ELR (cell line): ENCODE measurements around the gene FAM90A1.
"Not testable (repeated sequence)": the region's sequence is repeated elsewhere in the genome, so short reads cannot be mapped to it uniquely, and the experiment has no call there.

ENCODE experiments used
- DNase-seq: peaks from one replicate; pipeline ENCODE4 v3.0.0-alpha.2; 2015; ENCODE audit warnings: low read depth

FAM90A1 gene

DNA sequence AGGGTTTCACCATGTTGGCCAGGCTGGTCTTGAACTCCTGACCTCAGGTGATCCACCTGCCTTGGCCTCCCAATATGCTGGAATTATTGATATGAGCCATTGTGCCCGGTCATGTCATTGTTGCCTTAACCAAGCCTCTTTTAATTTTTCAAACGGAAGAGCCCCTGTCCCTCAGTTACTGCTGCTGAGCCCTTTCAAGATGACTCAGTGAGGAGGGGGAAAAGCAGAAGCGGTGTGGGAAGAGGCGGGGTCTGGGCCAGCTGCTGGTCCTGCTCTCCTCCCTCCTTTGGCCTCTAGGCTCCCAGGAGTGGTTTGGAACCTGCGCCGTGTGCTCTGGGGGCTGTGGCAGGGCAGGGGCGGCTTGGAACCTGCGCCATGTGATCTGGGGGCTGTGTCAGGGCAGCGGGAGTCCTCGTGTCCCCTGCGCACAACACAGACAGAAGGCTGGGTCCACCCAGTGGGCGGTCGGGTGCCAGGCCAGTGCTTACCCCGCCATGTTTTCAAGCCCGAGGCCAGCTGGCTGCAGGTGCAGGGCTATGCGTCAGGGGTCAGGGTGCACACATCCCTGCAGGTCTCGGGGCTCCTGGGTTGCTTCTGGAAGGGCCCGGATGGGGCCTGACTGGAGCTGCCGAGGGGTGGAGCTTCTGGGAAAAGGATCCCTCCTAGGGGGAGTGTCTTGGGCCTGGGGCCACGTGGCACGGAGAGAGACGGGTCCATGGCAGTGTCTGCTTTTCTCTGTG is at the start of gene FAM90A1:
Gene FAM90A1 (minus strand): TSS at position 627 of the 740 bp plus-strand sequence. CDS start 2,786 bp downstream, outside the sequence.
- DNase-seq, result not testable (repeated sequence)

DNA sequence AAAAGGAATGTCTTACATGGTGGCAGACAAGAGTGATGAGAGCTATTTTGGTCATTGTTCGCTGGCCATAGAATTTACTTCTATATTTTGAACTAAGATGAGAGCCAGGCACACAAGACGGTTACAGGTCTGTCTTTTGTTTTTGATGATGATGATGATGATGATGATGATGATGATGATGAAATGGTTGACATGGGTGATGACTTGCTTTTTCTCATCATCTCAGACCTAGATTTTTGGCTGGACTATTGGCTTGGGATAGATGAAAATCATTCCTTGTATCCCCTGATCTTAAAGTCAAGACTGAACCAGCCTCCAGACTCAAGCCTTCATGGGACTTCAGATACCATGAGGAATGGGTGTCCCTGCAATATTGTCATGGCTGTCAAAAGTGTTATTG is 49.0 kb upstream of the FAM90A1 start:
- DNase-seq, result not testable (repeated sequence)

- DNase-seq, result not testable (repeated sequence)
These were observed 39.3 kb upstream of the FAM90A1 start for GRCh38 chr12:8266706-8267105.

GRCh38 chr12:8264236-8264635 is 36.8 kb upstream of the FAM90A1 start:
- DNase-seq, result not testable (repeated sequence)

- DNase-seq, result not testable (repeated sequence)
These were observed 33.7 kb upstream of the FAM90A1 start for GRCh38 chr12:8261111-8261554.

DNA sequence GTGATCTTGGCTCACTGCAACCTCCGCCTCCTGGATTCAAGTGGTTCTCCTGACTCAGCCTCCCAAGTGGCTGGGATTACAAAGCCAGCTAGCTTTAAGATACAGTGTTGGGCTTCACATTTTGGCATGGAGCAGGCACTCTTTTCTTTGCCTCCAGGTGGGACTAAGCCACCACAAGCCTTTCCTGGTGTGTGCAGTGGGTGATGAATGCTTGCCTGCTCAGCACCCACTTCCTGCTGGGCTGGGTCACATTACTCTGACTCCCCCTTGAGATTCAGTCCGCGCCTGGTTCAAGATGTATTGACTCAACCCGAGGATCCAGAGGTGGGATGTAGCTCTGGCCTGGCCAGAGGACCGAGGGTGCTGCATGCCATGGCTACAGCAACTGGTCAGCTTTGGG is 28.9 kb upstream of the FAM90A1 start:
- DNase-seq, result not testable (repeated sequence)

DNA sequence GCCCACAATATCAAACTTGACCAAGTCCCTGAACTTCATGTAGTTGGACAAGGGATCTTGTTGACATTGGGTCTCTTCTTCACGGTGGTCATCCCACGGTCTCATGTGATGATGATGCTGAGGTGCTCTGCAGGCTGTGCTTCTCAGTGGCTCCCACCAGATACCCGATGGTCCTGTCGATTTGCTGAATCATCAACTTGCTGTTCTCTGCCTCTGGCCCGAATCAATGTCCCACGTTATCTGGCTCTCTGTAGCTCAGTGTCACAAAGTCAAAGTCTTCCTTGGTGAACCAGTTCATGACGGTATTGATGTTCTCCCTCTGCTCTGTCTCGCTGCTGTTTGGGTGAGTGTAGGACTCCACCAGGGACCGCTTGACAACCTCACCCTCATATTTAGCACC is 27.3 kb upstream of the FAM90A1 start:
- DNase-seq, result not testable (repeated sequence)

DNA sequence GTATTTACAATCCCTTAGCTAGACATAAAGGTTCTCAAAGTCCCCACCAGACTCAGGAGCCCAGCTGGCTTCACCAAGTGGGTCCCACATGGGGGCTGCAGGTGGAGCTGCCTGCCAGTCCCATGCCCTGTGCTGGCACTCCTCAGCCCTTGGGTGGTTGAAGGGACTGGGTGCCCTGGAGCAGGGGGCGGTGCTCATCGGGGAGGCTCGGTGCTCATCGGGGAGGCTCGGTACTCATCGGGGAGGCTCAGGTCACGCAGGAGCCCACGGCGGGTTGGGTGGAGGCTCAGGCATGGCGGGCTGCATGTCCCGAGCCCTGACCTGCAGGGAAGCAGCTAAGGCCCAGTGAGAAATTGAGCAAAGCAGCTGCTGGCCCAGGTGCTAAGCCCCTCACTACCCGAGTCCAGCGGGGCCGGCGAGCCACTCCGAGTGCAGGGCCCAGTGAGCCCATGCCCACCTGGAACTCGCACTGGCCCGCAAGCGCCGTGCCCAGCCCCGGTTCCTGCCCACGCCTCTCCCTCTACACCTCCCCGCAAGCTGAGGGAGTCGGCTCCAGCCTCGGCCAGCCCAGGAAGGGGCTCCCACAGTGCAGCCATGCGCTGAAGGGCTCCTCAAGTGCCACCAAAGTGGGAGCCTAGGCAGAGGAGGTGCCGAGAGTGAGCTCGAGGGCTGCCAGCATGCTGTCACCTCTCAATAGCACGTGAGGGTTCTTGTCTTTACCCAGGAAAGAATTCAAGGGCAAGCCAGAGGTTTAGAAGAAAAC is 24.8 kb upstream of the FAM90A1 start:
- DNase-seq, result not testable (repeated sequence)

- not testable (repeated sequence) for DNase-seq
These were observed 24.2 kb upstream of the FAM90A1 start for GRCh38 chr12:8251616-8252015.

GRCh38 chr12:8246941-8247535 is 19.6 kb upstream of the FAM90A1 start:
- peak; percentile 84 for DNase-seq

DNA sequence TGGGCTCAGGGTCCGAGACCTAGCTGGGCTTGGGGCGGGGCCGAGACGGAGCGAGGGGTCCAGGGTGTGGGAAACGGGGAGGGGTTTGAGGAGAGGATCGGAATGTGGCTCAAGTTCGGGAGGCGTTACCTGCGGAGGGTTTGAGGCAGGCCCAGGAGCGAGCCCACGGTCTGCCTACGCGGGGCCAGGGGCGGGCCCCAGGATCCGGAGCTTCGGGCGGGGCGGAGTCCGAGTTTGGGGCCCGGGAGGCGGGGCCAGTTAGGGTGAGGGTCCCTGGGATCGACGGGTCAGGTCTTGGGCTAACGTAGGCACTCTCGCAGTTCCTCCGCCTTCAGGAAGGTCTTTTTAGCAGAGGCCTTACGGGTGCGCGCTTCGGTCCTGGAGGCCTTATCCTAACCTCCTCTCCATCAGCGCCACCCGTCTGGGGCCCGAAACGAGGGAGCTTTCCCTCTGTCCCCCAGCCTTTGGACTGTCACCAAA is 16.3 kb upstream of the FAM90A1 start:
- DNase-seq, result not testable (repeated sequence)

DNA sequence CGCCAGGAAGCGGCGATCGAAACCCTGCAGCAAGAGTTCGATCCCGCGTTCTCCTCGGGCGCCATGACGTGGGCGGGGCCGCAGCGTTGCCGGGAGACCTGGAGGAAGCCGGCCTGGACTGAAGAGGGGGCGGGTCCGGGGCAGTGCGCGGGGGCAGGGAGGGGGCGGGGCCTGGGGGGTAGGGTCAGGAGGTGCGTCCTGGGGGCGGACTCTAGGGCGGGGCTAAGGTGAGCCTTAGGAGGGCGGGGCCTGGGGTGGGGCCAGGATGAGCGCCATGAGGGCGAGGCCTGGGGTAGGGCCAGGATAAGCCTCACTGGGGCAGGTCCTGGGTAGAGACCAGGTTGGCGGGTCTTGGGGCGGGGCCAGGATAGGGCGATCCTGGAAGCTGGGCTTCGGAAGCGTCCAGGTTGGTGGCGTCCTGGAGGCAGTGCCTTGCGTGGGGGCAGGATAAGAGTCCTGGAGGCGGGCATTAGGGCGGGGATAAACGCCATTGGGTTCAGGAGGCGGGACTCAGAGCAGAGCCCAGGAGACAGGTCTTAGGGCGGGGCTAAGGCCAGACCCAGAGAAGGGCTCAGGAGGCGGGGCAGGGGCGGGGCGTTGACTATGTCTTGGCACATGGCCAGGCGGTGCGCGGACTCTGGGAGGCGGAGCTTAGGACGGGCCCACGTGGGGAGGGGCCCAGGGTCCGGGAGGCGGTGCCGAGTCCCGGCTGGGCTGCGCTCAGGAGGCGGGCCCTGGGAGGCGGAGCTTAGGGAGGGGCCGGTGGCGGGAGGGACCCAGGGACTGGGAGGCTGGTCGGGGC is 15.7 kb upstream of the FAM90A1 start:
- DNase-seq, result peak; percentile 91

DNA sequence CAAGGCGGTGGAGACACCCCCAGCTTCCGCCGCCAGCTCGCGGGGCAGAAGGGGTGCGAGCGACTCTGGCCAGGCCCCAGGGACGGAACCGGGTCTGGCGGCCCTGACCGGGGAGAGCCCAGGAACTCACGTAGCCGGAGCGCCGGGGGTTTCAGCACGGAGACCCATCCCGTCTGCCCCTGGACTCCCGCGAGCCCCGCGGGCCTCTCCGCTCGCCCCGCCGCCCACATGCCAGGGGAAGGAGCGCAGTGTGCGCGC is 15.1 kb upstream of the FAM90A1 start:
- DNase-seq, result not testable (repeated sequence)

DNA sequence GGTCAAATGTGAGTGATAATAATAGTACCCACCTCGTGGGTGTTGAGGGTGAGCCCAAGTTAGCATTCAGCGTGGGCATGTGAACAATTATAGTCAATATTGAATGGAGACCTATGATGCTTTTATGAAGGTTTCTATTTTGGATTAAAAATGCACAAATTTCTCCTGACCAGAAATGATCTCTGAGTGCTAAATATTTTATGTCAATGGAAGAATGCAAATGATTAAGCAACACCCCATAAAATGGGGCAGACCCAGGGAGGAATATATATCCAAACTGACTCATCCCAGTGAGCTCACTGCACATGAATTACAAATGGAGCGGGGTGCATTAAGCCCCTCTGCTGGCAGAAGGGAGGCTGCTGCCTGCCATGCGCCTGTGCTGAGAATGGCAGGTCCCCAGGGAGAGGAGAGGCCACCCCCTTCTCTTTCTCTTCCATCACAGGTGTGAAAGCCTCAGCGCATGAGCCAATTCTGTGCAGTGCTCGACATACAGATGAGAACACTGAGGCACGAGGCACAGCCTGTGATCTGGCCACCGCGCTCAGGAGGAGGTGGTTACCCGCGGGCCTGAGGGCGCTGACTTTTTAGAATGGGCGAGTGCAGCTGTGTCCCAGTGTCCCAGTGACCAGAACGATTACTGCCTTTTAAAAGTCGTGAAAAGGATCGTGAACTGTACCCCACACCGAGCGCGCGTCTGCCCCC is 14.7 kb upstream of the FAM90A1 start:
- DNase-seq, result peak; percentile 57

DNA sequence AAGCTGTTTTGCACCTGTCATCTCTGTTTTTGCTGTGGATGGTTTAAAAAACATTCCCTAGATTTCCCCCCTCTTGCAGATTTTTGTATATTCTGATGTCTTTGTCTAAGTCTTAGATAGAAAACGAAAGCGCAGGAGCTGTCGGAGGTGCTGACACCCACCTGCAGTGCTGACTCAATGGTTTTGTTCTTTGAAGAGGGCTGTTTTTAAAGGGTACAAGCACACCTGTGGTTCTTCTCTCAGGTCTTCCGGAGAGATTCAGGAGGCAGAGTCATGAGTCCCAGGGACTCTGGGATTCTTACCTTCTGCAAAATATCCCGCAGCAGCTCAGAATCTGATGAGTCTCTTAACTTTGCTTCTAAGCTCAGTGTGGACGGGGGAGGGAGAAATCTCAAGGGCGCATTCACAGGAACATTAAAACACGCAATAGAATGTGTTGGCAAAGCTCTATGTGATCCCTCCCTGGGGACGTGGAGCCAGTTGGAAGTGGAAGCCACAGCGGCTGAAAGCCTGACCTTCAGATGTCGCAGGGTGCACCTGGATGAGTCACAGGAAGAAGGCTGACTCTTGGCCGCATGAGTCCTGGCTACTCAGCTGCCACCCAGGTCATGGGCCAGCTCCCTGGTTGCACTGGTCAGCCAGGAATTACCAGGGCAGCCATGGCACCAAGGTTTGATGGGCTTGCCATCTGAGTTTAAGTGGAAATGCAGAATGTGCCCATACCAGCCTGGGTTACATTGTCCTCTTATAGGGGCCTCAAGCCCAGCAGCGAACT is 13.1 kb upstream of the FAM90A1 start:
- DNase-seq, result not testable (repeated sequence)

GRCh38 chr12:8237031-8237430 is 9.6 kb upstream of the FAM90A1 start:
- DNase-seq, result not testable (repeated sequence)

- DNase-seq, result peak; percentile 73
These were observed 8.1 kb upstream of the FAM90A1 start for GRCh38 chr12:8235316-8236157.

DNA sequence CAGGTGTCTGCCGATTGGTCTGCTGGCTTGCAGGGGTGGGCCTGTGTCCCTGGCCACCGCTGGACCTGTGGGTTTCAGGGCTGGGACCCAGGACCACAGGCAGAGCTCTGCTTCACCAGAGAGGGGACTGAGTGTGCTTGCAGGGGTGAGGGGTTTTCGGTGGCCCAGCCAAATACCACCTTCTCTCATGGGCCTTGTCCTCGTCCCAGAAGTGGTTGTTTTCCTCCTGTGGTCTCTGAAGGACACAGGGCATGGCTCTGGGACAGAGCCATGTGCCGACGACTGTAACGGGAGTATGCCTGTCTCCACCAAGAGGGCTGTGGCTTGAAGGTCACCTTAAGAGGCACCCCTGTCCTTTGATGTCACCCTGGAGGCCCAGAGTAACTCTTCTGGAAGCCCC is 7.3 kb upstream of the FAM90A1 start:
- DNase-seq, result not testable (repeated sequence)

- not testable (repeated sequence) for DNase-seq
These were observed 6.6 kb upstream of the FAM90A1 start for GRCh38 chr12:8233935-8234495.
